SJCRH30 (cell line): ENCODE measurements around the gene ARL6. TPM values are rescaled to one million over a fixed set of nuclear protein-coding genes. Genes with fewer than 3 reads are reported as not detected.

Experiments used
- DNase-seq, 2 experiments: peaks; one replicate each; pipeline ENCODE4 v3.0.0-alpha.2; 2015 to 2020
- H3K27ac ChIP-seq: fragments of 250-450 bp; sonication (Bioruptor Pico); 2 replicates; pipeline ENCODE4 v1.5.1; 2020; ENCODE audit warnings: mild to moderate bottlenecking, moderate library complexity
- H3K27me3 ChIP-seq: fragments of 250-450 bp; sonication (Bioruptor Pico); 2 replicates; pipeline ENCODE4 v1.5.1; 2020; ENCODE audit warnings: mild to moderate bottlenecking, moderate library complexity
- H3K36me3 ChIP-seq: fragments of 250-450 bp; sonication (Bioruptor Pico); 2 replicates; pipeline ENCODE4 v1.5.1; 2020; ENCODE audit warnings: mild to moderate bottlenecking, moderate library complexity
- H3K4me1 ChIP-seq: fragments of 250-450 bp; sonication (Bioruptor Pico); 2 replicates; pipeline ENCODE4 v1.5.1; 2020; ENCODE audit warnings: mild to moderate bottlenecking, moderate library complexity
- H3K4me3 ChIP-seq: fragments of 250-450 bp; sonication (Bioruptor Pico); 2 replicates; pipeline ENCODE4 v1.5.1; 2020; ENCODE audit warnings: mild to moderate bottlenecking, moderate library complexity
- H3K9me3 ChIP-seq: fragments of 250-450 bp; sonication (Bioruptor Pico); replicated peaks from 2 replicates; pipeline ENCODE4 v1.5.1; 2020; ENCODE audit warnings: mild to moderate bottlenecking, moderate library complexity
- total RNA-seq: library from RNA; depleted of rRNA; stranded (reverse); fragments of >200 nt; shearing (Covaris generic); gene quantifications from 2 replicates; pipeline ENCODE4 v1.2.3, GENCODE V29; 2014

Gene ARL6
- total RNA-seq, 1 experiment from 2014 or later: 11.0 TPM

- no peaks in the 10 kb centered on the region for H3K9me3 ChIP-seq
- H3K36me3 ChIP-seq: no peaks in the 10 kb centered on the region
- no peaks in the 10 kb centered on the region for H3K4me1 ChIP-seq
- H3K27me3 ChIP-seq: no peaks in the 10 kb centered on the region
- H3K4me3 ChIP-seq: no peak overlapping the region
- no peak overlapping the region for H3K27ac ChIP-seq
- no peak for DNase-seq
Measured at GRCh38 chr3:97804471-97804870, 39.9 kb downstream of the ARL6 start.

- H3K4me1 ChIP-seq: no peaks in the 10 kb centered on the region
- no peaks in the 10 kb centered on the region for H3K27me3 ChIP-seq
- H3K36me3 ChIP-seq: no peaks in the 10 kb centered on the region
- no peak overlapping the region for H3K27ac ChIP-seq
- no peak for DNase-seq
- H3K9me3 ChIP-seq: no peaks in the 10 kb centered on the region
- H3K4me3 ChIP-seq: no peak overlapping the region
Measured at GRCh38 chr3:97810779-97811390, 46.3 kb downstream of the ARL6 start.

- H3K4me1 ChIP-seq: peaks cover 7% of the 10 kb centered on the region; the same call in 1 of the 2 replicates
- no peaks in the 10 kb centered on the region for H3K9me3 ChIP-seq
- no peaks in the 10 kb centered on the region for H3K27me3 ChIP-seq
- H3K4me3 ChIP-seq: no peak overlapping the region
- no peak overlapping the region for H3K27ac ChIP-seq
- no peak for DNase-seq
- no peaks in the 10 kb centered on the region for H3K36me3 ChIP-seq
Measured at GRCh38 chr3:97815149-97815917, 50.8 kb downstream of the ARL6 start.

GRCh38 chr3:97816811-97817210, 52.3 kb downstream of the ARL6 start:
- Histone ChIP-seq H3K4me3 (no peak overlapping the region), H3K36me3 (no peaks in the 10 kb centered on the region), H3K27ac (no peak overlapping the region), H3K4me1 (peaks cover 7% of the 10 kb centered on the region; the same call in 1 of the 2 replicates), H3K9me3 (no peaks in the 10 kb centered on the region), H3K27me3 (no peaks in the 10 kb centered on the region)
- DNase-seq: peak in 1 of 2 experiments; percentile 51

- DNase-seq: peak; percentile 49 to 70
- Histone ChIP-seq H3K9me3 (no peaks in the 10 kb centered on the region), H3K27me3 (no peaks in the 10 kb centered on the region), H3K4me3 (no peak overlapping the region), H3K4me1 (peaks cover 7% of the 10 kb centered on the region; the same call in 1 of the 2 replicates), H3K36me3 (no peaks in the 10 kb centered on the region), H3K27ac (no peak overlapping the region)
Measured at GRCh38 chr3:97817965-97818364, 53.4 kb downstream of the ARL6 start.

GRCh38 chr3:97820780-97821179, 56.2 kb downstream of the ARL6 start:
- DNase-seq: no peak
- Histone ChIP-seq H3K4me1 (peaks cover 7% of the 10 kb centered on the region; the same call in 1 of the 2 replicates), H3K4me3 (peak overlapping the region; percentile 81), H3K36me3 (no peaks in the 10 kb centered on the region), H3K27ac (no peak overlapping the region), H3K9me3 (no peaks in the 10 kb centered on the region), H3K27me3 (no peaks in the 10 kb centered on the region)

- H3K4me3 ChIP-seq: peak overlapping the region; percentile 81
- no peaks in the 10 kb centered on the region for H3K27me3 ChIP-seq
- H3K27ac ChIP-seq: no peak overlapping the region
- H3K36me3 ChIP-seq: no peaks in the 10 kb centered on the region
- DNase-seq: no peak
- peaks cover 7% of the 10 kb centered on the region; the same call in 1 of the 2 replicates for H3K4me1 ChIP-seq
- no peaks in the 10 kb centered on the region for H3K9me3 ChIP-seq
Measured at GRCh38 chr3:97821287-97821773, 56.8 kb downstream of the ARL6 start.

- Histone ChIP-seq H3K4me1 (peaks cover 7% of the 10 kb centered on the region; the same call in 1 of the 2 replicates), H3K27me3 (no peaks in the 10 kb centered on the region)
- peak; percentile 85 to 90 for DNase-seq
Measured at GRCh38 chr3:97821774-97822358, 57.3 kb downstream of the ARL6 start, which contains the start of gene CRYBG3. CRYBG3 (plus strand) TSS chr3:97822011; CDS start chr3:97822207, 196 bp downstream.

GRCh38 chr3:97822359-97822775, 57.8 kb downstream of the ARL6 start:
- peak overlapping the region; percentile 48 for H3K27ac ChIP-seq

More at GRCh38 chr3:97821774-97822358, 57.3 kb downstream of the ARL6 start, which contains the start of gene CRYBG3:
- H3K4me3 ChIP-seq: peak within 1 kb of the TSS; percentile 81
- H3K27ac ChIP-seq: peak within 1 kb of the TSS; percentile 48
- H3K36me3 ChIP-seq: no peaks in the 10 kb centered on the region
- no peaks in the 10 kb centered on the region for H3K9me3 ChIP-seq

GRCh38 chr3:97823046-97824004, 58.8 kb downstream of the ARL6 start:
- Histone ChIP-seq H3K9me3 (no peaks in the 10 kb centered on the region), H3K4me3 (peak overlapping the region; percentile 81), H3K4me1 (no peaks in the 10 kb centered on the region; the same call in 1 of the 2 replicates), H3K27ac (no peak overlapping the region), H3K36me3 (no peaks in the 10 kb centered on the region), H3K27me3 (no peaks in the 10 kb centered on the region)
- DNase-seq: peak in 1 of 2 experiments; percentile 16

More at GRCh38 chr3:97822359-97822775, 57.8 kb downstream of the ARL6 start:
- peaks cover 7% of the 10 kb centered on the region; the same call in 1 of the 2 replicates for H3K4me1 ChIP-seq
- peak overlapping the region; percentile 81 for H3K4me3 ChIP-seq
- DNase-seq: peak; percentile 74 to 80
- no peaks in the 10 kb centered on the region for H3K36me3 ChIP-seq
- no peaks in the 10 kb centered on the region for H3K27me3 ChIP-seq
- no peaks in the 10 kb centered on the region for H3K9me3 ChIP-seq

- no peaks in the 10 kb centered on the region for H3K9me3 ChIP-seq
- DNase-seq: no peak
- no peaks in the 10 kb centered on the region for H3K36me3 ChIP-seq
- H3K4me3 ChIP-seq: no peak overlapping the region
- H3K4me1 ChIP-seq: no peaks in the 10 kb centered on the region; the same call in 1 of the 2 replicates
- H3K27ac ChIP-seq: no peak overlapping the region
- H3K27me3 ChIP-seq: no peaks in the 10 kb centered on the region
Measured at GRCh38 chr3:97825101-97825500, 60.5 kb downstream of the ARL6 start.

GRCh38 chr3:97827741-97828471, 63.3 kb downstream of the ARL6 start:
- no peak for DNase-seq
- no peaks in the 10 kb centered on the region; the same call in 1 of the 2 replicates for H3K4me1 ChIP-seq
- H3K4me3 ChIP-seq: no peak overlapping the region
- no peaks in the 10 kb centered on the region for H3K9me3 ChIP-seq
- no peak overlapping the region for H3K27ac ChIP-seq
- H3K27me3 ChIP-seq: no peaks in the 10 kb centered on the region
- no peaks in the 10 kb centered on the region for H3K36me3 ChIP-seq

GRCh38 chr3:97829198-97829597, 64.6 kb downstream of the ARL6 start:
- no peak overlapping the region for H3K27ac ChIP-seq

More at GRCh38 chr3:97829198-97829597, 64.6 kb downstream of the ARL6 start:
- H3K9me3 ChIP-seq: 0 out of 2 replicates have a peak, but pooled peaks cover 4% of the 10 kb centered on the region
- no peak for DNase-seq
- no peaks in the 10 kb centered on the region for H3K36me3 ChIP-seq
- no peaks in the 10 kb centered on the region for H3K4me1 ChIP-seq
- H3K27me3 ChIP-seq: no peaks in the 10 kb centered on the region
- H3K4me3 ChIP-seq: no peak overlapping the region
